ENCODE results near the gene ARHGEF33.

ARHGEF33 gene

GRCh38 chr2:38889045-38889444, 630 bp upstream of the ARHGEF33 start:
- TF ChIP-seq GATA2 (IDR thresholded peaks at IDR 0.05; ENCODE audit: low read depth, low read length) (no peak), GATA3 (IDR thresholded peaks at IDR 0.05; ENCODE audit: low read depth, low read length) (no peak)

- TF ChIP-seq GATA2 (IDR thresholded peaks at IDR 0.05; ENCODE audit: low read depth, low read length) (no peak), GATA3 (IDR thresholded peaks at IDR 0.05; ENCODE audit: low read depth, low read length) (no peak)
Observed at GRCh38 chr2:38892819-38893218, 3.1 kb downstream of the ARHGEF33 start.

GRCh38 chr2:38898256-38898655, 8.6 kb downstream of the ARHGEF33 start:
- no peak for TF ChIP-seq GATA3 (IDR thresholded peaks at IDR 0.05; ENCODE audit: low read depth, low read length)
- no peak for TF ChIP-seq GATA2 (IDR thresholded peaks at IDR 0.05; ENCODE audit: low read depth, low read length)

GRCh38 chr2:38900726-38901125, 11.1 kb downstream of the ARHGEF33 start:
- no peak for TF ChIP-seq GATA3 (IDR thresholded peaks at IDR 0.05; ENCODE audit: low read depth, low read length)
- TF ChIP-seq GATA2 (IDR thresholded peaks at IDR 0.05; ENCODE audit: low read depth, low read length): no peak

GRCh38 chr2:38905251-38905650, 15.6 kb downstream of the ARHGEF33 start:
- TF ChIP-seq GATA3 (IDR thresholded peaks at IDR 0.05; ENCODE audit: low read depth, low read length) (no peak), GATA2 (IDR thresholded peaks at IDR 0.05; ENCODE audit: low read depth, low read length) (no peak)

GRCh38 chr2:38907242-38907641, 17.6 kb downstream of the ARHGEF33 start:
- TF ChIP-seq GATA3 (IDR thresholded peaks at IDR 0.05; ENCODE audit: low read depth, low read length) (no peak), GATA2 (IDR thresholded peaks at IDR 0.05; ENCODE audit: low read depth, low read length) (no peak)

GRCh38 chr2:38907743-38908562, 18.3 kb downstream of the ARHGEF33 start:
- TF ChIP-seq GATA3 (IDR thresholded peaks at IDR 0.05; ENCODE audit: low read depth, low read length): no peak
- TF ChIP-seq GATA2 (IDR thresholded peaks at IDR 0.05; ENCODE audit: low read depth, low read length): no peak

- TF ChIP-seq GATA2 (IDR thresholded peaks at IDR 0.05; ENCODE audit: low read depth, low read length) (no peak), GATA3 (IDR thresholded peaks at IDR 0.05; ENCODE audit: low read depth, low read length) (no peak)
Observed at GRCh38 chr2:38909872-38910271, 20.2 kb downstream of the ARHGEF33 start.

- TF ChIP-seq GATA3 (IDR thresholded peaks at IDR 0.05; ENCODE audit: low read depth, low read length) (no peak), GATA2 (IDR thresholded peaks at IDR 0.05; ENCODE audit: low read depth, low read length) (no peak)
Observed at GRCh38 chr2:38911191-38911590, 21.5 kb downstream of the ARHGEF33 start.

GRCh38 chr2:38912619-38913018, 22.9 kb downstream of the ARHGEF33 start:
- TF ChIP-seq GATA3 (IDR thresholded peaks at IDR 0.05; ENCODE audit: low read depth, low read length) (no peak), GATA2 (IDR thresholded peaks at IDR 0.05; ENCODE audit: low read depth, low read length) (no peak)

GRCh38 chr2:38922389-38922788, 32.7 kb downstream of the ARHGEF33 start:
- no peak for TF ChIP-seq GATA3 (IDR thresholded peaks at IDR 0.05; ENCODE audit: low read depth, low read length)
- TF ChIP-seq GATA2 (IDR thresholded peaks at IDR 0.05; ENCODE audit: low read depth, low read length): no peak

GRCh38 chr2:38922902-38923301, 33.2 kb downstream of the ARHGEF33 start:
- TF ChIP-seq GATA2 (IDR thresholded peaks at IDR 0.05; ENCODE audit: low read depth, low read length): no peak
- no peak for TF ChIP-seq GATA3 (IDR thresholded peaks at IDR 0.05; ENCODE audit: low read depth, low read length)

GRCh38 chr2:38925982-38926381, 36.3 kb downstream of the ARHGEF33 start:
- no peak for TF ChIP-seq GATA2 (IDR thresholded peaks at IDR 0.05; ENCODE audit: low read depth, low read length)
- no peak for TF ChIP-seq GATA3 (IDR thresholded peaks at IDR 0.05; ENCODE audit: low read depth, low read length)

GRCh38 chr2:38930600-38930999, 40.9 kb downstream of the ARHGEF33 start:
- TF ChIP-seq GATA2 (IDR thresholded peaks at IDR 0.05; ENCODE audit: low read depth, low read length): no peak
- TF ChIP-seq GATA3 (IDR thresholded peaks at IDR 0.05; ENCODE audit: low read depth, low read length): 0 out of 2 replicates have a peak, but pooled peaks have one; percentile 28

GRCh38 chr2:38932586-38932985, 42.9 kb downstream of the ARHGEF33 start:
- TF ChIP-seq GATA3 (IDR thresholded peaks at IDR 0.05; ENCODE audit: low read depth, low read length) (no peak), GATA2 (IDR thresholded peaks at IDR 0.05; ENCODE audit: low read depth, low read length) (no peak)
